Stomach (tissue), 9 donors: ENCODE data around the gene CEP55. TPM values are rescaled to one million over a fixed set of nuclear protein-coding genes. Genes with fewer than 3 reads are reported as not detected.

Source experiments
- DNase-seq, 2 donors: peaks; one replicate each; pipeline versions ENCODE4 v3.0.0 to v3.0.0-alpha.2; 2013 to 2019
- H3K27ac ChIP-seq, 5 donors: fragments of 200-600 bp in 4 of 5; sonication (generic) in 4 of 5; one replicate each; pipeline ENCODE4 v1.5.1; 2013 to 2019; ENCODE audit warnings: mild to moderate bottlenecking in 1 of 5, moderate library complexity in 1 of 5
- H3K27me3 ChIP-seq, 3 donors: fragments of 200-600 bp; sonication (generic); one replicate each; pipeline ENCODE4 v1.5.1; 2017 to 2019; ENCODE audit warnings: mixed run types in 1 of 3
- H3K36me3 ChIP-seq, 4 donors: fragments of 200-600 bp; sonication (generic); 1 replicate in 3 of 4; 2 replicates in 1 of 4; pipeline ENCODE4 v1.5.1; 2016 to 2019
- H3K4me1 ChIP-seq, 4 donors: fragments of 200-600 bp; sonication (generic); one replicate each; pipeline ENCODE4 v1.5.1; 2016 to 2019
- H3K4me3 ChIP-seq, 4 donors: fragments of 200-600 bp; sonication (generic) in 3 of 4; one replicate each; pipeline ENCODE4 v1.5.1; 2016 to 2019; ENCODE audit warnings: mild to moderate bottlenecking in 1 of 4
- H3K9me3 ChIP-seq, 4 donors: fragments of 200-600 bp; sonication (generic); one replicate each; pipeline ENCODE4 v1.5.1; 2016 to 2019
- CTCF ChIP-seq, 7 experiments: fragments of 450-650 bp in 4 of 7; fragments of 200-600 bp in 3 of 7; sonication (generic) in 3 of 7; IDR thresholded peaks; one replicate each; pipeline ENCODE4 v1.5.1; 2016 to 2019; ENCODE audit warnings: antibody characterized with exemption in 7 of 7, control low read depth in 2 of 7, mild to moderate bottlenecking in 1 of 7
- EP300 ChIP-seq: sonication (generic); formaldehyde crosslinking; IDR thresholded peaks from one replicate; pipeline ENCODE4 v1.6.1; 2017; ENCODE audit warnings: antibody characterized with exemption
- POLR2A ChIP-seq, 4 donors: fragments of 450-650 bp; IDR thresholded peaks; one replicate each; pipeline ENCODE4 v1.6.1; 2016; ENCODE audit warnings: antibody characterized with exemption in 4 of 4, control low read depth in 2 of 4, mild to moderate bottlenecking in 1 of 4, moderate library complexity in 1 of 4
- POLR2AphosphoS5 ChIP-seq, 3 donors: sonication (generic); formaldehyde crosslinking; IDR thresholded peaks; one replicate each; pipeline ENCODE4 v1.6.1; 2016; ENCODE audit warnings: antibody characterized with exemption in 3 of 3
- WGBS, 5 donors: extraction: QIAGEN DNeasy Blood & Tissue Kit in 3 of 5; methylation state at CpG; one replicate each; pipeline versions ENCODE4 v1.1.5 to v1.1.7; 2013 to 2018; 5-methylcytosine and 5-hydroxymethylcytosine counted together
- intact Hi-C: fragments of 100-400 bp; cut with DNase I; formaldehyde crosslinking; loops from one replicate; pipeline ENCODE4 v1.15.1; 2023; ENCODE audit warnings: low total_unique reads
- polyA plus RNA-seq, 3 donors: library from polyadenylated mRNA; stranded (reverse); fragments of 200-250 nt; gene quantifications; one replicate each; pipeline ENCODE4 v1.2.3, GENCODE V29; 2013
- total RNA-seq, 5 donors: library from RNA; depleted of rRNA; stranded (reverse); fragments of >200 nt; gene quantifications; one replicate each; pipeline versions ENCODE4 v1.1.0 to v1.2.3, GENCODE V29; 2014 to 2016
- donor health status: healthy with polysubstance abuse.
- donor health status: Bipolar disorder and iron deficiency.
- donor health status: healthy.

Gene CEP55
- total and polyA plus RNA-seq, 8 donors = 0.58 to 7.2 (median 3.1) TPM; not detected in 1

- TF ChIP-seq CTCF (IDR thresholded peaks at IDR 0.05) (no peak), POLR2A (IDR thresholded peaks at IDR 0.05) (no peak)
- 72 to 90% (median 89%) methylated on average over 5 of the region's 5 CpGs for WGBS, 5 donors
- Histone ChIP-seq H3K27ac (no peak overlapping the region), H3K4me1 (no peaks in the 10 kb centered on the region), H3K4me3 (no peak overlapping the region), H3K27me3 (peaks cover 0 to 5% (median 0%) of the 10 kb centered on the region in 3 donors), H3K9me3 (no peaks in the 10 kb centered on the region), H3K36me3 (no peaks in the 10 kb centered on the region)
- no peak for DNase-seq
- intact Hi-C loops = no loop called here
Measured at GRCh38 chr10:93548376-93549071, 52.1 kb downstream of the CEP55 start.

GRCh38 chr10:93550606-93551005, 54.2 kb downstream of the CEP55 start:
- Histone ChIP-seq H3K27ac (peak overlapping the region in 2 of 5 donors; percentile 38 to 46), H3K9me3 (no peaks in the 10 kb centered on the region), H3K4me1 (peaks cover 0 to 8% (median 0%) of the 10 kb centered on the region in 4 donors), H3K4me3 (no peak overlapping the region), H3K36me3 (no peaks in the 10 kb centered on the region), H3K27me3 (peaks cover 0 to 5% (median 0%) of the 10 kb centered on the region in 3 donors)
- 33 to 56% (median 41%) methylated on average over 4 of the region's 4 CpGs for WGBS, 5 donors
- DNase-seq = no peak
- TF ChIP-seq POLR2A (IDR thresholded peaks at IDR 0.05) (no peak), POLR2AphosphoS5 (IDR thresholded peaks at IDR 0.05) (no peak), CTCF (IDR thresholded peaks at IDR 0.05) (no peak), EP300 (no peak)
- intact Hi-C loops = no loop called here

- WGBS, 5 donors = 87 to 96% (median 91%) methylated on average over 3 of the region's 3 CpGs
- no peak for DNase-seq
- TF ChIP-seq POLR2AphosphoS5 (IDR thresholded peaks at IDR 0.05) = no peak
- no peak for TF ChIP-seq POLR2A (IDR thresholded peaks at IDR 0.05)
- no peak for TF ChIP-seq EP300
- TF ChIP-seq CTCF (IDR thresholded peaks at IDR 0.05) = no peak
- Histone ChIP-seq H3K4me3 (no peak overlapping the region), H3K36me3 (no peaks in the 10 kb centered on the region), H3K4me1 (peaks cover 0 to 8% (median 0%) of the 10 kb centered on the region in 4 donors), H3K27me3 (no peaks in the 10 kb centered on the region), H3K9me3 (no peaks in the 10 kb centered on the region), H3K27ac (no peak overlapping the region)
- intact Hi-C loops = no loop called here
Measured at GRCh38 chr10:93552780-93553179, 56.4 kb downstream of the CEP55 start.

GRCh38 chr10:93553482-93554315, 57.3 kb downstream of the CEP55 start:
- no peaks in the 10 kb centered on the region for H3K9me3 ChIP-seq
- WGBS, 5 donors = 82 to 92% (median 90%) methylated on average over 8 of the region's 8 CpGs
- no peak for DNase-seq
- no peaks in the 10 kb centered on the region for H3K36me3 ChIP-seq
- no peak overlapping the region for H3K27ac ChIP-seq
- H3K27me3 ChIP-seq = no peaks in the 10 kb centered on the region
- intact Hi-C loops = no loop called here
- TF ChIP-seq EP300 (no peak), CTCF (IDR thresholded peaks at IDR 0.05) (no peak), POLR2A (IDR thresholded peaks at IDR 0.05) (no peak)
- peaks cover 0 to 8% (median 0%) of the 10 kb centered on the region in 4 donors for H3K4me1 ChIP-seq
- no peak overlapping the region for H3K4me3 ChIP-seq
